Skeletal muscle satellite cell (primary cell): ENCODE results near the gene ADAMTS5.

Experiments used
- H3K27me3 ChIP-seq: 2 replicates; pipeline ENCODE4 v1.7.0; 2013; ENCODE audit warnings: low read length; ENCODE audit not compliant: control insufficient read depth, insufficient read depth
- H3K36me3 ChIP-seq: 2 replicates; pipeline ENCODE4 v1.7.0; 2013; ENCODE audit warnings: mild to moderate bottlenecking, control low read depth, low read length; ENCODE audit not compliant: insufficient read depth
- H3K4me1 ChIP-seq: 2 replicates; pipeline ENCODE4 v1.7.0; 2013; ENCODE audit warnings: low read length; ENCODE audit not compliant: control insufficient read depth, insufficient read depth
- H3K4me2 ChIP-seq: 2 replicates; pipeline ENCODE4 v1.7.0; 2013; ENCODE audit warnings: mild to moderate bottlenecking, low read length
- H3K4me3 ChIP-seq: 2 replicates; pipeline ENCODE4 v1.7.0; 2013; ENCODE audit warnings: low read length
- H3K9ac ChIP-seq: 2 replicates; pipeline ENCODE4 v1.7.0; 2013; ENCODE audit warnings: mild to moderate bottlenecking, low read depth, low read length, moderate library complexity
- H3K9me3 ChIP-seq: replicated peaks from 2 replicates; pipeline ENCODE4 v1.7.0; 2013; ENCODE audit warnings: mild to moderate bottlenecking, control low read depth, low read length

ADAMTS5 gene

DNA sequence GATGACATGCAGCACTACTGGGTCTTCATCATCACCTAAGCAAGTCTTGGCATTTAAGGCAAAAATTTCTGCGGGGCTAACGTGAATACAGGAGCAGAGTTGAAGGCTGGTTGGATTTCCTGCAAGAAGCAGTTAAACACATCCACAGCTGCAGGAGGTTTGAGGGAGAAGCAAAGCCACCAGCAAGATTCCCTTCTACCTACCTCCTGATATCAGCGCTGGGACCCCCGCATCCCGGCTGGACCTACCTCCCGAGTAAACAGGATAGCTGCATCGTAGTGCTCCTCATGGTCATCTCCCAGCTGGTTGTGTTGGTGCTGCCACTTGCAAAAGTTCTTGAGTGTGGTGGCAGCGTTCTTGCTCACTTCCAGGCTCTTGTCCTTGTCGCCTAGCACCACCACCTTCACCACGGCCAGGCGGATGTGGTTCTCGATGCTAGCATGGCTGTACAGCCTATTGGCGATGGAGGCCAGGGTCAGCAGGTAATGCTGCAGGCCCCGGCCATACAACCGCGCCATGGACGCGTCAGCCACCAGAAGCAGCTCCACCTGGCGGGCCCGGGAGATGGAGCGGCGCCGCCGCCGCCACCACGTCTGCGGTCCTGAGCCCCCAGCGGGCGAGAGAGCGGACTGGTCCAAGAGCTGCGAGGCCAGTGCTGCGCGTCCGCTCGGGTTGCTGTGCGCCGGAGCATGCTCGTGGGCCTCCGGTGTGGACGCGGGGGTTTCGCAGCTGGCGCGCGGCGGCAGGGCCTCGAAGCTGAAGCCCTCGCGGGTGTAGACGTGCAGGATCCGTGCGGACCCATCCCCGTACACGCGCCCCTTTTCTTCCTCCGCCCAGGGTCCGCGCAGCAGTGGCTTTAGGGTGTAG lies 1.6 kb downstream of the ADAMTS5 start:
- no peaks in the 10 kb centered on the region for H3K9me3 ChIP-seq
- H3K4me2 ChIP-seq: peak overlapping the region; percentile 96
- H3K4me3 ChIP-seq: peak overlapping the region; percentile 79
- H3K36me3 ChIP-seq: no peaks in the 10 kb centered on the region
- H3K27me3 ChIP-seq: no peaks in the 10 kb centered on the region
- peak overlapping the region; percentile 84 for H3K9ac ChIP-seq
- H3K4me1 ChIP-seq: peaks cover 27% of the 10 kb centered on the region

DNA sequence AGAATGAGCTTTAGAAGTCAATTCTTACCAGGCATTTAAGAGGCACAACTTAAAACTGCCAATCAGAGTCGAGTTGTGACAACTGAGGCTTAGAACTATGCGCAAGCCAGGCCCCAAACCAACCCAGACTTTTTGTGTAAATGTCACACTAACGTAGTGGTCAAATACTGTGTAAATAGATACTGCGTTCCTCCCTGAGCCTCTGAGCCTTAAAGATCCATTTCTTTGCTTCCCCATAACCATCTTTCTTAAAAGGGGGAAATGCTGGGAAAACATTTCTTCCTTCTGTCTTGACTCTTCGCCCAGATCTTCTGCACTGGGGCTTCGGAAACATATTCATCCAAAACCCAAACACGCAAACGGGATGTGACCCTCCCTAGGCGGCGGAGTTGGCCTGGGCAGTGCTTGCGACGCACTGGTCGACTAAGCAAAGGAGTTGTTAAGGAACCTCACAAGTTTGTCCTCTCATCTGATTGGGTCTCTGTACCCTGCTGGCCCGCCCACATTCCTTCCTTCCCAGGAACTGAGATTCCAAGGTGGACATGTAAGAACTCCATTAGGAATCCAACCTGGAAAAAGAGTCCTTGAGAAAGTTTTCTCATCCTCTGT lies 2.6 kb downstream of the ADAMTS5 start:
- Histone ChIP-seq H3K4me2 (peak overlapping the region; percentile 96), H3K9me3 (no peaks in the 10 kb centered on the region), H3K36me3 (no peaks in the 10 kb centered on the region), H3K4me3 (peak overlapping the region; percentile 79), H3K9ac (peak overlapping the region; percentile 84), H3K4me1 (peaks cover 27% of the 10 kb centered on the region), H3K27me3 (no peaks in the 10 kb centered on the region)

DNA sequence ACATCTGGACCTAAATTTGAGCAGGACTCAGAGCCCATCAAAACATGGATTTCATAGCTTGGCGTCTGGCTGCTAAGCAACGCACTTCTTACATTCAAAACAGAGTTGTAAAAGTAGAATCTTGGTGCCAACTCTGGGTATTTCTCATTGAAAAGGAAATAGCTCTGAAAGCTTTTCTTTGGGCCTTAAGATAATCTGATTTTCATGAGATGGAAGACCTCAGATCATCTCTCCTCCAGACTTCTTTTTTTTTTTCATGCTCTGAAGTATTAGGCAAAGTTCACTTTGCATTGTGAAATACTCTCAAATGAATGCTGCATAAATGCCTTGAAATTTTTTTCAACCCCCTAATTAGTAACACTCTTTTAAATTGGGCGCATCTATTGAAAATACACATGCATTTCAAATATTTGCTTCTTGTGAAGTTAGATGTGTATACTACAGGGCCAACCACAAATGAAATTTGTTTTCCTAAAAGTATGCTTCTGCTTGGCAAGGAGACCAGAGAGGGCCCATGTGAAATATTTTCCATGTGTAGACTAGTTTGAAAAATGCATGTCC lies 4.2 kb downstream of the ADAMTS5 start:
- Histone ChIP-seq H3K36me3 (no peaks in the 10 kb centered on the region), H3K4me1 (peaks cover 27% of the 10 kb centered on the region), H3K4me3 (no peak overlapping the region), H3K9ac (peak overlapping the region; percentile 22), H3K27me3 (no peaks in the 10 kb centered on the region), H3K9me3 (no peaks in the 10 kb centered on the region), H3K4me2 (peak overlapping the region; percentile 96)

DNA sequence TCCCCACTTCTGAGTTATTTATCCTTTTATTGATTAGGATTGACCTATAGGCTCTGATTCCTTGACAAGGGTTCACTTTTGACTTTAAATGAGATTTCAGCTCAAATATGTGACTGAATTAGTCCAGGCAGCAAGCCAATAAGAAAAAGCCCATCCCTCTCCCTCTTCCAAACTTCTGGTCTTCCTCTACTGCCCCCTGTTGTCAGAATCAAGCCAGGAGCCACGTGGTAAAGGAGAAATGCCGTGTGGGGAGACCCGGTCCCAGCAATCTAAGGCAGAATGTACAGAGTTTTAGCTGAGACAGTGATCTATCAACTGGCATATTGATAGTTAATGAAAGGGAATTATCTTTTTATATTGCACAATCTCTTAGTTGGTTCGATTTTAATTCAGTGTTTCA lies 5.2 kb downstream of the ADAMTS5 start:
- Histone ChIP-seq H3K4me3 (no peak overlapping the region), H3K9me3 (no peaks in the 10 kb centered on the region), H3K4me1 (peaks cover 27% of the 10 kb centered on the region), H3K4me2 (no peak overlapping the region), H3K36me3 (no peaks in the 10 kb centered on the region), H3K27me3 (no peaks in the 10 kb centered on the region), H3K9ac (no peak overlapping the region)

DNA sequence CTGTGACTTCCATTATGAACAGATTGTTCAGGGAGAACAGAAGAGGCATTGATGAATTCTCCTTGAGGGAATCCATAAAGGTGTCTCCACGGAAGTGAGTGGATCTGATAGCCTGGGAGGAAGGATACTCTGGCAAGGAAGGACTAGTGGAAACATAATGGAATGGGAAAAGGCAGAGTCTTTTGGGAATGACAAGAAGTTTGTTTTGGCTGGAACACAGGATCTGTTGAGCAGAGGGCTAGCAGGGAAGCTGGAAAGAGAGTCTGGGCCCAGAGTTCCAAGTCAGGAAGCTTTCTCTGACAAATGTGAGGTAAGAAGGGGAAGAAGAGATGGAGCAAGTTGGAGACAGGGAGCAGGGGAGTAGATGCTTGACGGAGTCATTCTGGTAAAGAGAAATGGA lies 8.1 kb downstream of the ADAMTS5 start:
- no peaks in the 10 kb centered on the region for H3K9me3 ChIP-seq
- H3K9ac ChIP-seq: no peak overlapping the region
- H3K4me2 ChIP-seq: no peak overlapping the region
- H3K27me3 ChIP-seq: no peaks in the 10 kb centered on the region
- H3K36me3 ChIP-seq: peaks cover 5% of the 10 kb centered on the region
- no peak overlapping the region for H3K4me3 ChIP-seq
- H3K4me1 ChIP-seq: peaks cover 19% of the 10 kb centered on the region

DNA sequence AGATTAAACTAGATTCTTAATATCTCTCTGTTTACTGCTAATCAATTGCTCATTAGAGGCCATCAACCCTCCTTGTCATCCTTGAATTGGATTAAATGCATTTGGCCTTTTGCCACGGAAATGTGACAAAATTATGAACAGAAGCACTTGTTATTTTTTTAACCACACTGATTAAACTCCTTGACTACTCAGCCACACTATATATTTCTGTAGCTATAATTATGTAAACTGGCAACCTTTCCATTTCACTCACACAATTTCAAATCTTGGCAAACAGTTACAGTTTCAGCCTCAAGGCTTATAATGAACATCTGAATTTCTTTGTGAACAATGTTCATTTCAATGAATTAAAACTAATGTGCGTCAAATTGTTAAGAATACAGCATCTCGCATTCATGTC lies 10.1 kb downstream of the ADAMTS5 start:
- Histone ChIP-seq H3K9ac (no peak overlapping the region), H3K4me3 (no peak overlapping the region), H3K4me2 (no peak overlapping the region), H3K4me1 (peaks cover 10% of the 10 kb centered on the region), H3K27me3 (no peaks in the 10 kb centered on the region), H3K9me3 (no peaks in the 10 kb centered on the region), H3K36me3 (peaks cover 5% of the 10 kb centered on the region)

DNA sequence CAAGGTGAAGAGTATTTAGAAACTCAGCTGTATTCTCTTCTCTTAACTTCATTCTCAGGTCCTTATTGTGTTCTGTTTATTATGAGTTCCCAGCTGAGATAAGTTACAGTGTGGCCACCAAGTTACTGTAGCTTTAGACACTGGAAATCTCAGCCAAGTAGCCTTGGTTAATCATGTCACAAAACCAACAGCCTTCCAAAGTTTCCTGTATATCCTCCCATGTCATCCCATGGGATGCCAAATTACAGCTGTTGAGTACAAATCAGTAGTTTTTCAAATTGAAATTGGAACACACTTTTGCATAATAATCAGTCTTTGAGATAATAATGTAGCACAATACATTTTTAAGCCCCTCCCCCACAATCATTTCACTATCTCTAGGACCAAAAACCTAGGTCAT lies 10.7 kb downstream of the ADAMTS5 start:
- Histone ChIP-seq H3K4me1 (peaks cover 10% of the 10 kb centered on the region), H3K9me3 (no peaks in the 10 kb centered on the region), H3K4me3 (no peak overlapping the region), H3K27me3 (no peaks in the 10 kb centered on the region), H3K9ac (no peak overlapping the region), H3K36me3 (peaks cover 5% of the 10 kb centered on the region), H3K4me2 (no peak overlapping the region)

DNA sequence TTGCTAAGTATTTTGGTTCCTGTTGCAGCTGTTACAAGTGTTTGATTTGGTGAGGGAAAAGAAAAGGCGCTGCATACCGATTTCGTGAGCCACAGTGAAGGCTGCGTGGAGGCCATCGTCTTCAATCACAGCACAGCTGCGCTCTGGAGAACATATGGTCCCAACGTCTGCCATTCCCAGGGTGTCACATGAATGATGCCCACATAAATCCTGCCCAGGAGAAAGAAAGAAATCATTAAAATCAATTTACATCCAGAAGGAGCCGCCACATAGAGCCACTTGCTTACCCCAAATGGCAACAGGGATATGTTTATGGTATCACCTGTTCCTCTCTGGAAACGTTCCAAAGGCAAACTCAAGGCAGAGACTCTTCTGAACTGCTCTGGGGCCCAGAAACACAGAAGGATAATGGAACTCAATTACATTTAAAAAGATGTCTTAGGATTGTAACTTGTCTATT lies 12.2 kb downstream of the ADAMTS5 start:
- H3K4me1 ChIP-seq: peaks cover 10% of the 10 kb centered on the region
- peak overlapping the region; percentile 27 for H3K4me2 ChIP-seq
- H3K4me3 ChIP-seq: no peak overlapping the region
- no peaks in the 10 kb centered on the region for H3K9me3 ChIP-seq
- H3K27me3 ChIP-seq: no peaks in the 10 kb centered on the region
- H3K9ac ChIP-seq: no peak overlapping the region
- peaks cover 7% of the 10 kb centered on the region for H3K36me3 ChIP-seq

DNA sequence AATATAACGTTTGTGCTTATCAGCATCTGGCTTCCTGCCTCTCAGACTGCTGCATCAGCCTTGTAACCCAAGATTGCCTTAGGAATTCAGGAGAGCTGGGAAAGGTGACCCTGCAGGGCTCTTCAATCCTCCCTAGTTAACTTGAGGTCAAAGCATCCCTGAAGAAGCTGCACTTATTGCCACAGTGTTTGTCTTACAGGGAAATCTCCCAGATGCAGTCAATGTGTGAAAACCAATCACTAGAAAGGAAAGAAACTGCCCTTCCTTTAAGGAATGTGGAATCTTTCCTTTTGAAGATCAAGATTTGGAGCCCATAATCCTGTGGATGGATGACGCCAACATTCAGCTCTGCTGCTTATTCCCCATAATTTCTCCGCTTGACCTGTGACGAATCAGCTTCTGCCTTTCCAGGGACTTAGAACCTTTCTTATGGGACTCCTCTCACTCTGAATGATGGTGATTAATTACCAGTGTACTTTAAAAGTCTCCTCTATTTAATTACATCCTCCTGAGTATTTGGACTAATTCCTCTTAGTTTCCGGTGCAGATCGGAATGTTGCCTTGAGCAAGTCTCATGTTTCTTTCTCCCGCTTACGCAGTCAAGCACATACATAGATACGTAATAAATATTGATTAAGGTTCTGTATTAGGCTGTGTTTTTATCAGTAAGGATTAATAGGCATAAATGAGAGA lies 14.4 kb downstream of the ADAMTS5 start:
- no peaks in the 10 kb centered on the region for H3K9me3 ChIP-seq

DNA sequence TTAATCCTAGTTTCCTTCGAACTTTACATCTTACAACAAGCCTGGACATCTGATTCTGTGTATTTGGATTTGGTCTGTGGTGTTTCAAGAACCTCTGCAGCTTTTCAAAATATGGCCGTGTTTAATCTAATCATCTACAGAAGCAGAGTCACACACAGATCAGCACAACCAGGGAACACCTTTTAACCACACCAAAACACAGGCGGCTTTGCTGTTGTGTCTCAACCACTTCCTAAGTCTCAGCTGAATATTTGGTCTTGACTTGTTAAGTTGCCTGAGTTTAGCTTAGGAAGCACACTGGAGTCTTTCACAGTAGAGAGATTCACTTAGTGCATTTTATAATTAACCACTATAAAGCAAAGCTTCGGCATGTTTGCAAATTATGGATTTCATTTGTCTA lies 17.1 kb downstream of the ADAMTS5 start:
- H3K9ac ChIP-seq: no peak overlapping the region
- H3K4me1 ChIP-seq: peaks cover 28% of the 10 kb centered on the region
- H3K9me3 ChIP-seq: no peaks in the 10 kb centered on the region
- H3K4me3 ChIP-seq: no peak overlapping the region
- H3K36me3 ChIP-seq: peaks cover 8% of the 10 kb centered on the region
- H3K4me2 ChIP-seq: no peak overlapping the region
- no peaks in the 10 kb centered on the region for H3K27me3 ChIP-seq

More for the DNA sequence above, 14.4 kb downstream of the ADAMTS5 start:
- H3K27me3 ChIP-seq: no peaks in the 10 kb centered on the region
- no peak overlapping the region for H3K4me2 ChIP-seq
- no peak overlapping the region for H3K9ac ChIP-seq
- peaks cover 16% of the 10 kb centered on the region for H3K4me1 ChIP-seq
- H3K4me3 ChIP-seq: no peak overlapping the region
- peaks cover 8% of the 10 kb centered on the region for H3K36me3 ChIP-seq

DNA sequence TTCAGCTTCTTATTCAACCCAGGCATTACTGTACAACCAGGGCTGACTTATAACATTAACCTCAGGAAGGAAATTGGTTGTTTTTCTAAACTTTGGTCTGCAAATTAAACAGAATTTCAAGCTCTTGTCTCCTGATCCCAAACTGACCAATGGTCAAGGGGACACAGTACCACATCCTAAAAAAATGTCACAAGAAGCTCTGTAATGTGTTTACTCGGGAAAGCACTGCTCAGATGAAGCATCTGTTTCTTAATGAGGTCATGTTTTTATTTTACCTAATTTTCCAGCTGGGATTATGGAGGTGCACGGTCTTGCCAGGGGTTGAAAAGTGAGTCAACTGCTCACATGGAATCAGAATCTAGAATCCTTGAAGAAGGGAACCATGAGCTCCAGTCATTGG lies 18.7 kb downstream of the ADAMTS5 start:
- no peaks in the 10 kb centered on the region for H3K27me3 ChIP-seq
- H3K9me3 ChIP-seq: no peaks in the 10 kb centered on the region
- H3K9ac ChIP-seq: no peak overlapping the region
- peaks cover 2% of the 10 kb centered on the region for H3K36me3 ChIP-seq
- no peak overlapping the region for H3K4me2 ChIP-seq
- H3K4me3 ChIP-seq: no peak overlapping the region
- peaks cover 21% of the 10 kb centered on the region for H3K4me1 ChIP-seq
